ENCODE results near the gene DCPS.

DNA sequence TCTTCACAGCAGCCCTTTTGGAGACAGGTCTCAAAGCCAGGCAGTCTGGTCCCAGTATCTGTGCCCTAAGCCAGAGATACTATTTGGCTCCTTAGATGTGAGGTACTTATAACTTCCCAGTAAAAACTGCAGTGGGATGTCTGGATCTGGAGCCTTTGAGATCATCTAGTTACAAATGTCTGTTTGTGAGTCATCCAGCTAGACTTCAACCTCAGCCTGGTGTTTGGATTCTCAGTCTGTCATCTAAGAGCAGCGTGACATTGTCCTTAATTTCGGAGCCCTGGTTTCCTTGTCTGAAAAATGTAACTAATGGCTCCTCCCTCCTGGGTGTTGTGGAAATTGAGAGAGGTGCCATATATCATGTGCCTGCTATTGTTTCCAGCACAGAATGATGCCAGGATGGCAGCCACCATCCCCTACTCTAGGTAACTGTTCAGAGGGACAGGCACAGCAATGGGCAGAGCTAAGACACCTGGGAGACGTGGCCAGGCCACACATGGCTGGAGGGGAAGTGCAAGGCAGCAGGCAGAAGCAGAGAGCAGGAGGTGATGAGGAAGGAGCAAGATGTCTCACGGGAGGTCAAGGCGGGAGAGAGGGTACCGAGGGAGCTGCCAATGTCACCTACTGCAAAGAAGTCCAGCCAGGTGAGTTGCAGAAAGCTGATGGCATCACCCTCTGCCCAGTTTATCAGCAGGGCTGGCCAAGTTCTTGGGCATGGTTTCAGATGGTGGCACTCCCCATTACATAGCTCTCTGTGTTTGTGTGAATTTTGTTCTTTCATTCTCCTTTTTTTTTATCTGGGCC lies 31.0 kb downstream of the DCPS start:
- no peak for TF ChIP-seq POLR2A (IDR thresholded peaks at IDR 0.05)
- TF ChIP-seq, protein P1, sequence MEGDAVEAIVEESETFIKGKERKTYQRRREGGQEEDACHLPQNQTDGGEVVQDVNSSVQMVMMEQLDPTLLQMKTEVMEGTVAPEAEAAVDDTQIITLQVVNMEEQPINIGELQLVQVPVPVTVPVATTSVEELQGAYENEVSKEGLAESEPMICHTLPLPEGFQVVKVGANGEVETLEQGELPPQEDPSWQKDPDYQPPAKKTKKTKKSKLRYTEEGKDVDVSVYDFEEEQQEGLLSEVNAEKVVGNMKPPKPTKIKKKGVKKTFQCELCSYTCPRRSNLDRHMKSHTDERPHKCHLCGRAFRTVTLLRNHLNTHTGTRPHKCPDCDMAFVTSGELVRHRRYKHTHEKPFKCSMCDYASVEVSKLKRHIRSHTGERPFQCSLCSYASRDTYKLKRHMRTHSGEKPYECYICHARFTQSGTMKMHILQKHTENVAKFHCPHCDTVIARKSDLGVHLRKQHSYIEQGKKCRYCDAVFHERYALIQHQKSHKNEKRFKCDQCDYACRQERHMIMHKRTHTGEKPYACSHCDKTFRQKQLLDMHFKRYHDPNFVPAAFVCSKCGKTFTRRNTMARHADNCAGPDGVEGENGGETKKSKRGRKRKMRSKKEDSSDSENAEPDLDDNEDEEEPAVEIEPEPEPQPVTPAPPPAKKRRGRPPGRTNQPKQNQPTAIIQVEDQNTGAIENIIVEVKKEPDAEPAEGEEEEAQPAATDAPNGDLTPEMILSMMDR (IDR thresholded peaks at IDR 0.05): no peak

Data from Peyer's patch (tissue), 4 donors.